ENCODE results near the gene MDGA2.

Gene MDGA2

GRCh38 chr14:47511829-47512228, 163.6 kb downstream of the MDGA2 start:
- DNase-seq (ENCODE audit: low read depth): no peak

DNA sequence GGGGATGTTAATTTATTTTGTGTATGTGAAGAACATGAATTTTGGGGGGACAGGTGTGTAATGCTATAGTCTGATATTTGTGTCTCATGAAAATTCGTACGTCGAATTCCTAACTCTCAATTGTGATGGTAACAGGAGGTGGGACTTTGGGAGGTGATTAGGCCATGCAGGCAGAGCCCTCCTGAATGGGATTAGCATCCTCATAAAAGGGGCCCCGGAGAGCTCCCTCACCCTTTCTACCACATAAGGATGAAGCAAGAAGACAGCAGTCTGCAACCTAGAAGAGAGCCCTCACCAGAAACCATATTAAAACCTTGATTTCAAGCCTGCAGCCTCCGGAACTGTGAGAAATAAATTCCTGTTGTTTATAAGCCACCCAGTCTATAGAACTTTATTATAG, 165.4 kb downstream of the MDGA2 start:
- no peak overlapping the region for H3K4me3 ChIP-seq (ENCODE audit: low read depth, low read length)
- no peak for DNase-seq (ENCODE audit: low read depth)

More at GRCh38 chr14:47511829-47512228, 163.6 kb downstream of the MDGA2 start:
- no peak overlapping the region for H3K4me3 ChIP-seq (ENCODE audit: low read depth, low read length)

GRCh38 chr14:47507861-47508260, 167.5 kb downstream of the MDGA2 start:
- no peak overlapping the region for H3K4me3 ChIP-seq (ENCODE audit: low read depth, low read length)
- no peak for DNase-seq (ENCODE audit: low read depth)

DNA sequence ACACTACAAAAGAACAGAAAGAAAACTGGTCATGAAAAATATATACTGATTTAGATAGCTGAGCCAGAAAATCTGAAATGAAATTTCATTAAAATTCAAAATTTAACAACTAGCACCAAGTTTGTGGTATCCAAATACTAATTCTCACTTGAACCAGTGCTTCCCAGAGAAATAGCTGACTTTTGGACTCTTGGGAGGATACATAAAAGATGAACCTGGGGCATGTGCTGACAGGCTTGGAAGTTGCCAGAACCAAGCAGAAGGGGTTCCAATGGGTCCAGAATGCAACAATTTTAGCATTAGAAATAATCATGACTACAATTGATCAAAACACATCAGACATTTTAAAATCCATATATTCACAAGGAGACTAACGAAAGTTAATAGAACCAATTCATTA, 175.0 kb downstream of the MDGA2 start:
- no peak overlapping the region for H3K4me3 ChIP-seq (ENCODE audit: low read depth, low read length)
- no peak for DNase-seq (ENCODE audit: low read depth)

GRCh38 chr14:47490766-47491165, 184.6 kb downstream of the MDGA2 start:
- no peak for DNase-seq (ENCODE audit: low read depth)
- H3K4me3 ChIP-seq (ENCODE audit: low read depth, low read length): no peak overlapping the region

DNA sequence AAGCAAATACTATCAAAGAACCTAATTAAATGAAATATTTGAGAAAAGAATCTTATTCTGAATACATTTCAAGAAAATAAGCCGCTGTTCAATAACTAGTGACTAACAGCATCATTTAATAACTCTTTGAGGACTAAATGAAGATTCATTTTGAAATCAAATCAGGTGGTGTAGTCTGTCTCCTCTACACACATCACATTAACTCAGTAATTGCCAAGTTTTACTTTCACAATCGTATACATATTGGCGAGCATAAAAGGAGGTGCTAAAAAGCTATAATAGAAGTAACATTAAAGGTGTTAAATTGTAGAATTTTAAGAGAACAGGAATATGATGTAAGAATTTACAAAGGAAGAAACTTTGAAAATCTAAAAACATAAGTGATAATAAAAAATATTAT, 185.1 kb downstream of the MDGA2 start:
- no peak overlapping the region for H3K4me3 ChIP-seq (ENCODE audit: low read depth, low read length)
- no peak for DNase-seq (ENCODE audit: low read depth)

- H3K4me3 ChIP-seq (ENCODE audit: low read depth, low read length): no peak overlapping the region
- no peak for DNase-seq (ENCODE audit: low read depth)
These were observed 190.0 kb downstream of the MDGA2 start for GRCh38 chr14:47485421-47485820.

DNA sequence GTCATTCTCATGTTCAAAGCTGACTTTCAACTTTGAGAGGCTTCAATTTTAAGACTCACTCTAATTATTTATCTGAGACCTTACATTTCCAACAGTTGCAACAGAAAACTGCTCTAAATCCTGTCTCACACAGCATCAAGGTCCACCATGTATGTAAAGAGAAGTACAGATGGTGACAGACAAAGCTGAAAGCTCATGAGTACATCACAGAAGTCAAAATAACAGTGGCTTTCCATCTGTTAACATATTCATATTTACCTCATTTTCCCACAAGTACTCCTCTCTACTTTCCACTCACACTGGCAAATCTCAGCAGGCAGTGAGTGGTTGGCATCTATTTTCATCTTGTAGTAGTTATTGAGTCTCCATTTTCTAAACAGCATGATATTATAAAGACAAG, 192.0 kb downstream of the MDGA2 start:
- no peak overlapping the region for H3K4me3 ChIP-seq (ENCODE audit: low read depth, low read length)
- DNase-seq (ENCODE audit: low read depth): no peak

DNA sequence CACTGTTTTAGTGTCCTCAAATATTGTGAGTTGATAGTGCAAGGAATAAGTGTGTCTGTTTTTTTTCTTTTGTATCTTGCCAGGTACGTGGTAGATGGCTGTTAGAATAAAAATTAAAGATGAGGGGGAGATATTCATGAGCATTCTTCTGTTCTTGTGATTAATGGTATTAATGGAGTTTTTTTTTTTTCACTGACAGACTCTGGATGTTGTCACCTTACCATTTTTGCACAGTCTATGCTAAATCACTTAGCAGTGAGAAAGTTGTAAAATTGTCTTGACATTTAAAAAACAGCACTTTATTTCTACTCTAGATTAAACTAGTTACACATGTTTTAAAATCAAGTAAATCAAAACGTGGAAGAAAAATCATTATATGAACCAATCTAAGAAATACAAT, 204.3 kb downstream of the MDGA2 start:
- H3K4me3 ChIP-seq (ENCODE audit: low read depth, low read length): no peak overlapping the region
- no peak for DNase-seq (ENCODE audit: low read depth)

- no peak for DNase-seq (ENCODE audit: low read depth)
- no peak overlapping the region for H3K4me3 ChIP-seq (ENCODE audit: low read depth, low read length)
These were observed 208.5 kb downstream of the MDGA2 start for GRCh38 chr14:47466916-47467315.

- no peak for DNase-seq (ENCODE audit: low read depth)
- H3K4me3 ChIP-seq (ENCODE audit: low read depth, low read length): no peak overlapping the region
These were observed 221.4 kb downstream of the MDGA2 start for GRCh38 chr14:47454025-47454424.

- no peak overlapping the region for H3K4me3 ChIP-seq (ENCODE audit: low read depth, low read length)
- no peak for DNase-seq (ENCODE audit: low read depth)
These were observed 228.3 kb downstream of the MDGA2 start for GRCh38 chr14:47447076-47447475.

- no peak for DNase-seq (ENCODE audit: low read depth)
- H3K4me3 ChIP-seq (ENCODE audit: low read depth, low read length): no peak overlapping the region
These were observed 233.2 kb downstream of the MDGA2 start for GRCh38 chr14:47442211-47442610.

DNA sequence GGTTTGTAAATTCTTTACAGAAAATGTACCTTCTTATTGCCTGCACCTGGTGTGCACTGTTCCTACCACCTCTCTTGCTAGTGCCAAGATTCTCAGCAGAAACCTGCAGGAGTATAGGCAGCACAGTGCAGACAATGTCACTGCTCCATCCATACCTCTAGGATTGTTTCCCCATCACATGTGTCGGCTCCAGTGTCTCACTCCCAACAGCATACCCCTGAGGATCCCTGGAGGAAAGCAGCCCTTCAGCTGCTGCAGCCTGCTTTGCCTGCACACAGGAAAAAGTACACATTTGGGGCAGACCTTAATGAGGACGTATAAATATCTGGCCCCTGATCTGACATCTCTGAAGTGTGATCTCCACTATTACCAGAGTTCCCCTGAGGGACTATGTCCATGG, 235.5 kb downstream of the MDGA2 start:
- H3K4me3 ChIP-seq (ENCODE audit: low read depth, low read length): no peak overlapping the region
- DNase-seq (ENCODE audit: low read depth): no peak

- H3K4me3 ChIP-seq (ENCODE audit: low read depth, low read length): no peak overlapping the region
- no peak for DNase-seq (ENCODE audit: low read depth)
These were observed 236.7 kb downstream of the MDGA2 start for GRCh38 chr14:47438650-47439140.

GRCh38 chr14:47435331-47435965, 240.0 kb downstream of the MDGA2 start:
- no peak overlapping the region for H3K4me3 ChIP-seq (ENCODE audit: low read depth, low read length)
- DNase-seq (ENCODE audit: low read depth): no peak

DNA sequence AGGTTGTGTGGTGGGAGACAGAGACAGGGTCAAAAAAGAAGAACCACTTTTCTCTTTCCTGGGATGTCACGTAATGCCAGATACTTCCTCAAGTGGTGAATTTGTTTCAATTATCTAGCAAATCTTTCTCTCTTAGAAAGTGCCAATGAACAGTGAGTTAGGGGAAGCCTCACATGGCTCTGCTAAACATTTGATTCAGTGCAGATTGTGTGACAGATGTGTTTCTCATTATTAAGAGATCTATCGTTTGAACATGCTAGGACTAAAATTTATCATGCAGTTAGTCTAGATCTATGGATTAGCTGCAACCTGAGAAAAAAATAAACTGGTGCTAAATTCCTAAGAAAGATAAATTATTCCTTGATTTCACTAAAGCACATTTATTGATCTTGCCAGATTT, 247.8 kb downstream of the MDGA2 start:
- DNase-seq (ENCODE audit: low read depth): no peak
- H3K4me3 ChIP-seq (ENCODE audit: low read depth, low read length): no peak overlapping the region

GRCh38 chr14:47425302-47425701, 250.1 kb downstream of the MDGA2 start:
- no peak for DNase-seq (ENCODE audit: low read depth)

DNA sequence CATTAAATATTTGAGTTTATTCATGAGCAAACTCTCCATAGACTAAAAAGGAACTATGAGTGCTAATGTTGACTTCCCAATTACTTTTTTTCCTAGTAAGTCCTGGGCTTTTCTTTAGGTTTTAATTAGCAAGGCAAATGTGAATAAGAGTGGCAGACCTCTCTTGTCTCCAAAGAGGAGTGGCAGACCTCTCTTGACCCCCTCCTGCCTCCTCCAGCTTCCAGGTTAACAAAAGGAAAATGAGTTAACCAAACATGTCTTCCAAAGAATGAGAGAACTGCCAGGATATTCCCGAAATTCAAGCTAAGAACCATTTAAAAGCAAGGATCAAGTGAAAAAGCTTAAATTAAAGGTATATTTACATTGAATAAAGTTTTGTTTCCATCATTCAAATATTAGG, 253.2 kb downstream of the MDGA2 start:
- no peak overlapping the region for H3K4me3 ChIP-seq (ENCODE audit: low read depth, low read length)
- no peak for DNase-seq (ENCODE audit: low read depth)

More at GRCh38 chr14:47425302-47425701, 250.1 kb downstream of the MDGA2 start:
- no peak overlapping the region for H3K4me3 ChIP-seq (ENCODE audit: low read depth, low read length)

DNA sequence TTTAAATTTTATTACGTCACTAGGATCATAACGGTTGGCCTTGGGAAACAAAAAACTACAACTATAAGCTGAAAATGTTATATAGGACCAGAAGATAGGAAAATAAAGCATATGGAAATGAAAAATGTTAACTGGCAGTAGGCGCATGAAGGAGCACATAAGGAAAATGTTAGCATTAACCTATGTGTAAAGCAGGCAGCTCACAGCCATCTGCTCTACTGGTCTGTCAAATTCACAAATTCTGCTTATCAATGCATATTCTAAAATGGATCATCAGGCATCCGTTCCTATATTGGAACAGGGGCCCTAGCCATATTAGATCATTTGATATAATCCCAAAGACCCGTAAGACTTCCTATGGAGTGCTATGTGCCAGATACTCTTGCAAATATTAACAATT, 263.9 kb downstream of the MDGA2 start:
- DNase-seq (ENCODE audit: low read depth): no peak
- no peak overlapping the region for H3K4me3 ChIP-seq (ENCODE audit: low read depth, low read length)

DNA sequence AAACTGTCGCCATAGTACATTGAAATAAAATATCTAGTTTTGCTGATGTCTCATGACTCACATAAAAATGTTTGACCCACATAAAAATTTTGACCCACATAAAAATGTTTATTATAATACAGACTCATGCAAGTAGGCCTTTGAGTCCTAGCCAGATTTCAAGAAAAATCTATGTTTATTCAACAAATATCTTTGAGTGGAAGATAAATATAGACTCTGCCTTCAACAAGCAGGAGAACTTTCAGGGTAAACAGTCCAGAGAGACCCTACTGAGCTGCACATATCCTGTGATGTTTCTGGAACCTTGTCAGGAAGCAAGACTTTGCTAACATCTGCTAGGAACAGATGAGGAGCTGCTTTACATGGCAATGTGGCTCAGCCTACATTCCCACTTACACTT, 283.1 kb downstream of the MDGA2 start:
- no peak overlapping the region for H3K4me3 ChIP-seq (ENCODE audit: low read depth, low read length)
- DNase-seq (ENCODE audit: low read depth): no peak

Measured in skeletal muscle cell (primary cell).